Measurements from ENCODE around the gene EXOC2.
A peak's percentile ranks its signal among the peaks of the same experiment; 100 is the strongest.
"Not testable (repeated sequence)": the region's sequence is repeated elsewhere in the genome, so short reads cannot be mapped to it uniquely, and the experiment has no call there.

EXOC2 gene

DNA sequence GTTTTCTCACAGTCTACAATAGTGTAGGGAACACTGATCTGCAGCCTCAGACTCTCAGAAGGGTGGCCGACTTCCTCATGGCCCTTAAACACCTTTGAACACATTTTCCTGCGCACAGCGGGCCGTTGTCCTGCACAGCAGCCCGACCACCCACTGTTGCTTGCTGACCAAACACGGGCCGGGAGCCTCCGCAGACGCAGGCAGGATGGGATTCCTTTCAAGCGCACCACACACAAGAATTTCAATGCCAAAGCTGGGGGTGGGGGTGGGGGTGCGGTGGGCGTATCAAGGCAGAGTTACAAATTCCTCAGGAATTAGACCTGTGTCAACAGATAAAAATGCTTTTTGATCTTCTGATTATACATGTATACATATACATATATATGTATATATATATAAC lies 110.6 kb downstream of the EXOC2 start:
- DNase-seq = no peak

DNA sequence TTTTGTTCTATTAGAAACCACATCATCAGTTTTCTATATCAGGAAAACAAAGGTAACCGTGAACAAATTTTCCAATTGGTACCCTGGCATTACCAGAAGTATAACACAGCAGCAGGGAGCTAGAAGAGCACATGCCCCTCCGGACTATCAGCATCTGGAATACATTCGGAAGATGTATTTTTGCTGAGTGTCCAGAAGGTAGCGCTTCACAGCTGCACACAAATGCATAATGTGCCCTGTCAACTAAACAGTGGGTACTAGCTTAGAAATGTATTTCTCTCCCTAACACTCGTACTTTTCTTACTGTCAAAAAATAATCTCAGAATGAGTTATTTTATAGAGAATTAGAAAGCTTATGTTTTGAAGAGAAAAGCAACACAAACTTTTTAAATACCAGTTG lies 113.6 kb downstream of the EXOC2 start:
- no peak for DNase-seq

DNA sequence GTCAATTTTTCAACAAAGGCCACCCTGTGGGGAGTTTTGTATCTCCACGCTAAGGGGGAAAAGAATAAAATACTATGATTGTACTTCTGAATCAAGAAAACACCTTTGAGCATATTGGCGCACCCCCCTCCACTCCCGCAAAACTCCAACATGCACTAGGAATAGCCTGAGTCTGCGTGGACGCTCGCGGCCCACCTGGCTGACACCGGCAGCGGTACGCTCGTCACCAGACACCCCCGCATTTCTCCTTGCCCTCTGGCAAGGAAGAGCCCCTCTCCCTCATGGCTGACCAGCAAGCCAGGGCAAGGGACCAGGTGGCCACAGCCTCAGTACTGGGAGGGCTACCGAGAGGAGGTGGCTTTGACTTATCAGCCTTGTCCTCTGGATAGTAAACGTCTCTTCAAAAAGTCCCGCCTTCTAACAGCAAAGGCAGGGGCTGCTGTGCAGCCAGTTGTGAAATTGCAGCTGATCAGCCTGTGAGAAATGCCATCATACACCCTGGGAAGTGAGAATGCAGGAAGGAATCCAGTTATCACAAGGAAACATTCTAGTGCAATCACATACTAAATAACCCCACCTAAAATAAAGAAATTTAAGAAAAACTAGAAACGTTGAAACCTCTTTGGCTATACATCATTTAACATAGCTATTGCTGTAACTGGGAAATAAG lies 120.2 kb downstream of the EXOC2 start:
- DNase-seq = no peak

DNA sequence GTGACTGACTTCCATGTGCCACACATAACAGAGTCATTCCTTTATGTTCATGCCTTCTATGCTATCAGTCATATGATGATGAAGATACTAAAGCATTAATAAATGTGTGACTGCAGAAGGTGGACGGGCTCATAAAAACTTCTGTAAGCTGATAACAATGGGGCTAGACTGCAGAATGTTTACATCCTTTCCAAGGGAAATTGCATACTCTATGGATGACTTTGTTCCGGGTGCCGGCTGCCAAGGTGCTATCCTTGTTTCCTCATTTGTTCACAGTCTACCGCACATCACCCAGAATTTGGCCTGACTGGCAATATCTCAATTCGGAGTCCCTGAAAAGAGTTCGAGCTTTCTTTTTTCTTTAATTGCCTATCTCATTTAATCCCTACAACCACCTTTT lies 121.0 kb downstream of the EXOC2 start:
- DNase-seq = no peak

DNA sequence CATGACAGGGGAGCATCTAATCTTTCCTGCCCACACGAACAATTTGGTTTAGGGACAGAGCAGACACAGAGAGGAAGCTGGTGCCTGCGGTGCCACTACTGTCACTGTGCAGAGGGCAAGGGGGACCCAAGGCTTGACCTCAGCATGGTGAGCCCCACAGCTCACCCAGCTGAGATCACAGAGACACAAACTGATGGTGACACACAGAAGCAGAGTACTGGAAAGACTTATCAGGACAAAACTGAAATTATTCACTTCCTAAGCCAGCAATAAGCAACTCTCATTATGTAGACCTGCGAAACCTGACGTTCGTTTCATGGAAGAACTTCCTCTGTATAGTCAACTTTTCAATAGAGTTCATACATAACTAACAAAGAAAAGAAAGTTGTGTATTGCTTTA lies 122.1 kb downstream of the EXOC2 start:
- DNase-seq = no peak

DNA sequence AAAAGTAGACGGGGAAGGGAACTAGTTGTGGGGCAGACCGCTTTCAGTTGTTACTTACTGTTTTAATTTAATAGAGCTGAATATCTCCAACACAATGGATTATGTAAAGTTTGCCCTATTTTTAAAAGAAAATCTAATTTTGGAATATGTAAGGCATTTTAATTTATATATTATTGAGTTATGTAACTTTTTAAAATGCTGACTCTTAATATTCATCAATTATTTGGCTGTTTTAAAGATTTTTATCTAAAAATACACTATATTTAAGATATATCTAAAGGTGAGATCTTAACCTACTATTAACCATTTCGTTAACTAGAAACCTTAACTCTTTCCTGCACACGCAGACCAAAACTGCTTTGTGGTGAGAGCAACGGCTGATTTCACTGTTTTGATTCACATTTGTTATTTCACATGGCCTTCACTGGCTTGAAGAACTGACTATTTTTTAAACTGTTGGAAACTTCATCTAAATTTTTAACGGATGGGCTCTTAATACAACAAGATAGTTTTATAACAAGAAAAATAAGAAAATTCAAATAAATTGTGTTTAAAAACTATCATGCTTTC lies 123.9 kb downstream of the EXOC2 start:
- DNase-seq = no peak

DNA sequence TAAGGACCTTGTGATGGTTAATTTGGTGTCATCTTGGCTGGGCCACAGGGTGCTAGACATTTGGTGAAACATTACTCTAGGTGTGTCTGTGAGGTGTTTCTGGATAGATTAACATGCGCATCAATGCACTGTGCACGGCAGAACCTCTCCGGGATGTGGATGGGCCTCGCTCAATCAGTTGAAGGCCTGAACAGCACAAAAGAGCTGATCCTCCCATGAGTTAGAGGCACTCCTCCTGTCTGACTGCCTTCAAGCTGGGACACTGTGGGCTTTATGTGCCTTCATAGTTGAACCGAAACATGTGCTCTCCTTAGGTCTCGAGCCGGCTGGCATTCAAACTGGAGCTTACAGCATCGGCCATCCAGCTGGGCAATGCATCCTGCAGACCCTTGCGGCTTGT lies 124.9 kb downstream of the EXOC2 start:
- DNase-seq = no peak

DNA sequence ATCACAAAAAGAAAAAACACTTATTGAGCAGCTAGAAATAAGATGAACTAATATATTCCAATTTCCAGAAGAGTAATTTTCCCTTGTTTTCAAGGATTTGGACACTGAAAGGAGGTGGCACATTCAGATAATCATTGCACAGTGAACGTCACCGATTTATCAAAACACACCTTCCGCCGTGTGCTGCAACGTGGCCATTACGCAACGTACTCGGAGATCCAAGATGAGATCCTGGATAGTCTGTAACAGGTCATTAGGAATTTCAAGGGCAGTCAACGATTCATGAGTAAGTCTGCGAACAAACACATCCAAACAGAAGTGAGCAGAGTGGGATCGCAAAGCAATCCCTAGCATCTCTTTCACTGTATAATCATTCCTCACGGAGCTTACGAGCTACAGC lies 129.1 kb downstream of the EXOC2 start:
- no peak for DNase-seq

DNA sequence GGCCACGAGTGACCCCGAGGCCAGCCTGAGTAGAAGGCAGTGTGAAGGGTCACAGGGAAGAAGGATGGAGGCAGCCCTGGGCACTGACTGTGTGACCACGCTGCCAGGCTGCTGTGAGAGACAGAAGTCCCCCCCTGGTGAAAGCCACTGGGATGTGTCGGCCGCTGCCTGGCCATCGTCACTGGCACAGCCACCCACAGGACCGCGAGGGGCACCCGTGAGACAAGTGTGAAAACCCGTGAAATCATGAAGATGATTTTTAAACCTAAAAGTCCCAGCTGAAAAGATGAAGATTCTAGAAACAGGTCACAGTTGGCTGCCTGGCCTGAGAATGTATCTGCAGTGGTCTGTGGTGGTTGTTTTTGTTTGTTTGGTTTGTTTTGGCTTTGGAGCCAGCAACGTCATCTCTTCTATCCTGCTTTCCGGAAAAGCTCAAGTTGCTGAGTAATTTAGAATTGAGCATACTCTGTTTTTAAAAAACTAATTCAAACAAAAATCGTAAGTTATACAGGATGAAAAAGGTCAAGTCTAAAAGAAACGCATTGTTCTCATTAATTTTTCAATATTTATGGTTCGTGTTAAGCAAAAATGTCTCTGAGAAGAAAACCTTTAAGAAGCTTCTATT lies 130.8 kb downstream of the EXOC2 start:
- DNase-seq = no peak

DNA sequence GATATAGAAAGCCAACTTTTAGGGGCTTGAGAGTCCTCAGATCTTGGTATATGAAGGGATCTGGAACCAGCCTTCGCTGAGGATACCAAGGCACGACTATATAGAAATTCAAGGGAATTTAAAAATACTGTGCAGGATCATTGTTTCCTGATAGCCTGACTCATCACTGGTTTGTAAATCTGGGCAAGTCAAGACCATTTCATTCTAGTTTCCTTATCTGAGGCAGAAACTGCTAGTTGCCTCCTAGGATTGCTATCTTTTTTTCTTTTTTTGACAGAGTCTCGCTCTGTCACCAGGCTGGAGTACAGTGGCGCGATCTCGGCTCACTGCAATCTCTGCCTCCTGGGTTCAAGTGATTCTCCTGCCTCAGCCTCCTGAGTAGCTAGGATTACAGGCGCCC lies 131.6 kb downstream of the EXOC2 start:
- not testable (repeated sequence) for DNase-seq

DNA sequence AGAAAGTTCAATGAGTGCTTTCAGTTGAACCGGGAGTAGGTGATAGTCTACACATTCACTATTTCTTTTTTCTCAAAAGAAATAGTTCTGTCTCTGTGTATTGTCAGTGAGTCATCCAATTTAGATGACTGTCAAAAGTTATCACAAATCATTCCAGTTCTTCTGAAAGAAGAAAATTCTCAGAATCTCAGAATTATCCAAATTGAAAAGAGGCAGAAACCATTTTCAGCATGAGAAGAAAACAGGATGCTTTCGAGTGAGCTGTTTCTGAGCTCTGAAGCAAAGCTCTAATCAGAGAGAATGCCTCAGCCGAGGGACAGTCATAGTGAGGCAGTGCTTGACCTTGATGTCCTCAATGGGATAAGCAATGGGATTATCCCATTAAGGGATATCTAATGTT lies 134.0 kb downstream of the EXOC2 start:
- DNase-seq = peak in 1 of 2 donors; percentile 20

DNA sequence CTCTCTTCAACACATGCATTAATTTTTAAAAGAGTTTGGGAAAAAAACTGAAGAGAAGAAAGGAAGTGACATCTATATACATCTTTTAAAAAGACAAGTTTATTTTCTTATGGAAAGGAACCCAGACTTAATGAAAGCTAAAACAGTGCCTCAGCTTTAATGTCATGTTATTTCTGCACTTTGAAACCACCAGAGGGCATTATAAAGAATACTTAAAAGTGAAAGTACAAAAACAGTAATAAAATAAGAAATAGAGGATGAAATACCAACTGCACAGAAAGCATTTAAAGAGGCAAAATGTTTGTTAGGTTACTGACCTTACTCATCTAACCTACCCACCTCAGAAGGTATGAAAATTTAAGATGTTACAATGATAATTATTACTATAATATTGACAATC lies 134.8 kb downstream of the EXOC2 start:
- no peak for DNase-seq

DNA sequence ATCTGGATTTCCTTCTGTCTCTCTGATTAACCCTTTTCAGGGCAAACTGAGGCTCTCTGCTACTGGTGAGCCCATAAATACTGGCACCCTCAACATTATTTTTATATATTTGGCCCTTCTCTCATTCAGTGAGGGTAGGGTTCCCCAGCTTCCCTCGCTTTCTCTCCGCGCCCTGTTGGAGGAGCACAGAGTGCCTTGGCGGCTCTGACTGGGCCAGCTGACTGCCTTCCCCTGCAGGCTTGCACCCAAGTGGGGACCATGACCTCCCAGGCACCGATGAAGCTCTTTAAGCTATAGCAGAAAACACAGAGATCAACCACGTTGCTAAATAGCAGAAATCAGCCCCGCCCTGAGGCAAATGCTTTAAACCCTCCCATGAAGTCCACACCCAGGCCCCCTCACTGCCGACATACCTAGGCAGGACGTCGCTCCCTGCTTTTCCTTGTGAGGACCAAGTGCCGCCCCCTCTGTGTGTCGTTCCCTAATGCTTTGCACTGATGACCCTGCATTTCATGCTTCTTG lies 141.0 kb downstream of the EXOC2 start:
- DNase-seq = no peak

DNA sequence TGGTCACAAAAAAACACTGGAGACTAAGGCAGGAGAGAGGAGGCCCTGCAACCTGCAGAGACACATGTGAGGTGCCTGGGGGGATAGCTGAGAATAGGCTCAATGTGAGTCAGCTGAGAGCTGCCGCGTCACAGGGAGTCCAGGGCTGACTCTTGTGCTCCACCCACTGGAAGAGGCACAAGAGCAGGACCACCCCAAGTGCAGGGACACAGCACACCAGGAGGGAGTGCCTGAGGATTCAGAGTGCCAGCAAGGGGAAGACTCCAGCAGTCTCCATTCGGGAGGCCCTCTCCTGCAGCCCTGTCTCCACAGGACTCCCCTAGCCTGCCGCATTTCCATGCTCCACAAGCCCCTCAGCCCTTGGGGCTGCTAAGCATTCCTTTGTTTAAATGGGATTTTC lies 141.5 kb downstream of the EXOC2 start:
- peak; percentile 28 to 32 for DNase-seq

DNA sequence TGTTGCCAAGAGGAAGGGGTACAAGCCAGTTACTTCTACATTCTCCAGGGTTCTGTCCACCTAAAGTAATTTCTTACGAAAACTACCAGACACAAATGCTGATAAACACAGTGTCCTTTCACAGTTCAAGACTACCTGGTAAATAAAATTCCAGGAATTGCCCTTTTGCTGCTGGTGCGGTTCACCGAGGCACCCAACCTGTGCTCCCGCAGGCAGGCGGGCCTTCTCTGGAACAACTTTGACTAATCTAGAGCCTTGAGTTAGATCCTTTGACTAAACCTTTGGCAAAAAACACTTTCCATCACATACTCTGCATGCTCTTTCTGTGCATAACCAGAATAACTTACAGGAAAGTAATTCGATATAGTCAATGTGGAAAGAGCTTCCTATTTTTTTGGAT lies 143.0 kb downstream of the EXOC2 start:
- DNase-seq = no peak

DNA sequence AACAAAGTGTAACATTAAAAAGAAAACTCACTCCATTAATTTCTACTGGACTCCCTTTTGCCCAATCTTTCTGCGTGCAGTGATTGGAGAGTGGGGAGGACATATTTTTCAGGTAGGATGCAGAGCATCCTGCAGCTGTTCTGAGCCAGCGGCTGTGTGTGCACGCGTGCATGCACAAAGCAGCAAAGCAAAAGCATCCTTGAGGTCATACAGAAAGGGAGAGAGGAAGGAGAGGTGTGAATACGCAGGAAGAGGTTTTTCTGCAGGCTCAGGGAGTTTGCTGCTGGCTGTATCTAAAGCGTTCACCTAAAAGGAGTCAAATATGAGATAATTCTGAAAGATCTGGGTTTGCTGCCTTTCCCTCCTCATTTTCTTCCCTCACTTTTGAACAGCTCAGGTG lies 144.4 kb downstream of the EXOC2 start:
- no peak for DNase-seq

DNA sequence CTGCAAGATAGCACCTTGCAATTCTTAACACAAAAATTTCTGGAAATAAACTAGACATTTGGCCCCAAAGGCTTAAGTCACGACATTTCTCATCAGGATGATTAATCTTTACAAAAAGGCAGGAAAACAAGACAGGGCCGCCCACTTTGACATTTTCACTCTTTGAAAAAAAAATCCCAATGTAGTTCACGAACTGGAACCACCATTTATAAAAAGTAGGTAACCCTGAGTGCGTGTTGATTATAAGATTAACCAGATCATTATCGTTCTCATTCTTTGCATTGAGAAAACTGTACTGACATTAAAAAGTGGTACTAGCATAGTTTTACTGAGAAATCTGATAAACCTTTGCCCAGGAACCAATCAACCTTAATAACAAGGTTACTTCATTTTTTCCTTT lies 144.8 kb downstream of the EXOC2 start:
- peak; percentile 26 to 28 for DNase-seq

DNA sequence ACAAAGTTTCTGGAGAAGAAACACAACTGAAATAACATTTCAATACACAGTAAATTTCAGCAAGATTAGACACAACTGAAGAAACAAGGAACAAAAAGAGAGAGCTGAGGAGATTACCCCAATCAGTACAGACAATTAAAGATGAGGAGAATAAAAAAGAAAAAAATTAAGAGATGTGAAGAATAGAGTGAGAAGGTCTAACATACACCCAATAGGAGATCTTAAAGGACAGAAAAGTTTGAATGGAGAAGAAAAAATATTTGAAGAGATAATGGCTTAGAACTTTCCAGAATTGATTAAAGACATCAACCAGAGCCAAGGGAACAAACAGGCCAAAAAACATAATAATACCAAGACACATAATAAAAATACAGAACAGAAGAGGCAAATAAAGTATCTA lies 152.4 kb downstream of the EXOC2 start:
- DNase-seq = no peak

DNA sequence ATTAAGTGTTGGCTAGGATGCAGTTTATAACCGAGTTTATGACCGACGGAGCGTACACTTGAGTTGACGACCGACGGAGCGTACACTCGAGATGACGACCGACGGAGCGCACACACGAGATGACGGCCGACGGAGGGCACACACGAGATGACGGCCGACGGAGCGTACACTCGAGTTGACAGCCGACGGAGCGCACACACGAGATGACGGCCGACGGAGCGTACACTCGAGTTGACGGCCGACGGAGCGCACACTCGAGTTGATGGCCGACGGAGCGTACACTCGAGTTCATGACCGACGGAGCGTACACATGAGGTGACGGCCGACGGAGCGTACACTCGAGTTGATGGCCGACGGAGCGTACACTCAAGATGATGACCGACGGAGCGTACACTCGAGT lies 155.8 kb downstream of the EXOC2 start:
- no peak for DNase-seq

DNA sequence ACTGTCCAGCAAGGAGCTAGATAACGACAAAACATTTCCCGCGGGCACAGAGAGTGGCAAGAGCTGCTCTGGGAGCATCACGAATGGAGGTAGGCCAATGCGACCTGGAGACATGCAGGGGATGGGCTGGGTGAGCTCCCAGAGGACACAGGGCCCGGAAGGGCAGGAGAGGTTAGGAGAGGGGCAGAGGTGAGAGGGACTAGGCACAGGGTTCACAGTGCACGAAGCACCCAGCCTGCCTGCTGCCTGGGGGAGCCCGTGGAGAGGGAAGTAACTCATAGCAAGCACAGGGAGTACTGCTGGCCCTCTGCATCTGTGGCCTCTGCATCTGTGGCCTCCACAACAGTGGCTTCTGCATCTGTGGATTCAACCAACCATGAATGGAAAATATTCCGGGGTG lies 162.5 kb downstream of the EXOC2 start:
- no peak for DNase-seq

DNA sequence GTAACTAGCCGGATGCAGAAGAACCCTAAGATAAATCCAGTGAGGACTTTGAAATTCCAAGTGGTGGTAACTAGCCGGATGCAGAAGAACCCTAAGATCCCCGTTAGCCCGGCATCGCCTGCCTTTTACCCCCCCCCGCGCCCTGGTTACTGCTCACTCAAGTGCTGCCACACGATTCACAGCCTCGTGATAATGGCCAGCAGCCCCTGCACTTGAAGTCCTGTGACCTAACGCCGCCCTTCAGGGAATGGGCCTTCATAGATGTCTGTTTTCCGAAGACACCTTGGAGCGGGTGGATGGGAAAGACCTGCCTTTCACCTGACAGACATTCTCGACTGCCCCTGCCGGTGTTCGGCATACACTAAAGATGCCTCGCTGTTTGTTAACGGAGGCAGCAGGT lies 163.9 kb downstream of the EXOC2 start:
- DNase-seq = no peak

DNA sequence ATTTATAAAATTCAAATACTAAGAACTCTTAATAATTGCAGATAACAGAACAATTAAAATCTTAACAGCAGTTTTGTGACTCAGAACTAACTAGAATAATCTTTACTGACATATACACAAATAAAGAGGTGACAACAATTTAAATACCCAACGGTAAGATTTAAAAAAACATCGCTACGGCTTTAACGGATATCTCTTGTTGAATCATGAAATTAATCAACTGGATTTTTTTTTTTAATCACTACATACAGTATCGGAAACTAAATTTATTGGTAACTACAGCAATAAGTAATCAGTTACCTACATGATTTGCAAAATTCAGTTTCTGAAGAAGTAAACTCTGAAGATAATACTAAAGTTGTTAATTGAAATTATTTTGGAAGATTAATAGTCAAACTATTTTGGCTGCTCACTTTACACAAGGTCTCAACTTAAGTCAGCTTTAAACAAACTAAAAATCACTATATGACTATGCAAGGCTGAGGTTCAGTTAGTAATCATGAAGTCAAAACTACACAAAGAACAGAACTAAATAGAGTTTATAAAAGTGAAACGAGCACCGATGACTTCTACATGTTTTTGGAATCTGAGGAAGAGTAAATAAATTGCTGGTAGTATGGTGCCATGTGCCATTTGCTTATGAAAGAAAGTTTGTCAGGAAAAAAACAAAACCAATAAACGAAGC lies 164.8 kb downstream of the EXOC2 start:
- no peak for DNase-seq

DNA sequence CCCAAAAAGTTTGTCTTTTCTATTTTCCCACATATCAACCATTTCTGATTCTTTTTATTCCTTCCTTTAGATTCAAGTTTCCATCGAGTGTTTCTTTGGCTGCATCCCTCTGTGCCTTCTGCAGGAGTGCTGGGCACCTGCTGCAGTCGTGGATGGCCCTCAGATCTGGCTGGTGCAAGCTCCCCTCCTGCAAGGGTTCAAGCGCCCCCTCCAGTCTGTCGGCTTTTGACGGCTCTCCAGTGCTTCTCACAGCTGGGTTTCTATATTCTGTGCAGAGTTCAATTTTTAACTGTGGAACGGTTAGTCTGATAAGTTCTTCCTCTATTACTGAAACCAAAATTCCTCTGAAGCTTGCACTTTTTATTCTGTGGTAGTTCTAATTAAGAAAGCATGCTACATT lies 168.1 kb downstream of the EXOC2 start:
- DNase-seq = peak; percentile 47 to 54

DNA sequence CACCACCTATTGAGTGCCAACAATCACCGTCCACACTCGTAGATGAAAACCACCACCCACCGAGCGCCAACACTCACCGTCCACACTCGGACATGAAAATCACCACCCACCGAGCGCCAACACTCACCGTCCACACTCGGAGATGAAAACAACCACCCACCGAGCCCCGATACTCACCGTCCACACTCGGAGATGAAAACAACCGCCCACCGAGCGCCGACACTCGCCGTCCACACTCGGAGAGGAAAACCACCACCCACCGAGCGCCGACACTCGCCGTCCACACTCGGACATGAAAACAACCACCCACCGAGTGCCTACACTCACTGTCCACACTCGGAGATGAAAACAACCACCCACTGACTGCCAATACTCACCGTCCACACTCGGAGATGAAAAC lies 172.1 kb downstream of the EXOC2 start:
- no peak for DNase-seq
